COLO829 (cell line): Measurements from ENCODE around the gene GHRL.

Experiments
- DNase-seq: peaks from one replicate; pipeline ENCODE4 v3.0.0; 2012; ENCODE audit warnings: low spot score

The GHRL gene

GRCh38 chr3:10244009-10244408 is 48.7 kb downstream of the GHRL start:
- DNase-seq: no peak

GRCh38 chr3:10242182-10243065 is 50.3 kb downstream of the GHRL start:
- DNase-seq: no peak

- DNase-seq: no peak
Observed at GRCh38 chr3:10240799-10241198, 51.9 kb downstream of the GHRL start.

GRCh38 chr3:10238345-10239183 is 54.2 kb downstream of the GHRL start:
- DNase-seq: no peak
